SH-SY5Y (cell line): ENCODE results near the gene BMPR1A.

Experiments used
- GATA2 ChIP-seq: IDR thresholded peaks from 2 replicates; pipeline ENCODE4 v1.6.1; 2011; ENCODE audit warnings: mild to moderate bottlenecking, low read depth, low read length
- GATA3 ChIP-seq: IDR thresholded peaks from 2 replicates; pipeline ENCODE4 v1.6.1; 2011; ENCODE audit warnings: low read depth, mild to moderate bottlenecking, low read length, moderate library complexity

GRCh38 chr10:86829472-86829871, 73.1 kb downstream of the BMPR1A start:
- no peak for TF ChIP-seq GATA2
- TF ChIP-seq GATA3 = no peak
